GM18520 (cell line): ENCODE measurements around the gene MEIS2.

Experiments used
- ATAC-seq: cut with Tn5 transposase; IDR thresholded peaks from one replicate; pipeline ENCODE4 v1.9.1; 2021; ENCODE audit not compliant: unreplicated experiment

MEIS2 gene

GRCh38 chr15:36881516-36881915, 218.8 kb downstream of the MEIS2 start:
- ATAC-seq: no peak

- no peak for ATAC-seq
Observed at GRCh38 chr15:36880913-36881460, 219.4 kb downstream of the MEIS2 start.

- no peak for ATAC-seq
Observed at GRCh38 chr15:36880224-36880912, 220.0 kb downstream of the MEIS2 start.

- no peak for ATAC-seq
Observed at GRCh38 chr15:36879568-36880222, 220.7 kb downstream of the MEIS2 start.

GRCh38 chr15:36878684-36879262, 221.6 kb downstream of the MEIS2 start:
- no peak for ATAC-seq

GRCh38 chr15:36877796-36878683, 222.3 kb downstream of the MEIS2 start:
- ATAC-seq: no peak

GRCh38 chr15:36877294-36877693, 223.1 kb downstream of the MEIS2 start:
- no peak for ATAC-seq

GRCh38 chr15:36875740-36876334, 224.5 kb downstream of the MEIS2 start:
- ATAC-seq: no peak

GRCh38 chr15:36874930-36875329, 225.4 kb downstream of the MEIS2 start:
- no peak for ATAC-seq

GRCh38 chr15:36867436-36867835, 232.9 kb downstream of the MEIS2 start:
- ATAC-seq: no peak

GRCh38 chr15:36866896-36867295, 233.5 kb downstream of the MEIS2 start:
- no peak for ATAC-seq

GRCh38 chr15:36863570-36863969, 236.8 kb downstream of the MEIS2 start:
- ATAC-seq: no peak

GRCh38 chr15:36860792-36861191, 239.6 kb downstream of the MEIS2 start:
- ATAC-seq: no peak

- ATAC-seq: no peak
Observed at GRCh38 chr15:36858423-36858822, 241.9 kb downstream of the MEIS2 start.

- no peak for ATAC-seq
Observed at GRCh38 chr15:36856339-36856973, 243.9 kb downstream of the MEIS2 start.

- ATAC-seq: no peak
Observed at GRCh38 chr15:36850864-36851263, 249.5 kb downstream of the MEIS2 start.

- no peak for ATAC-seq
Observed at GRCh38 chr15:36845270-36845669, 255.1 kb downstream of the MEIS2 start.

GRCh38 chr15:36844534-36844998, 255.8 kb downstream of the MEIS2 start:
- no peak for ATAC-seq

- ATAC-seq: no peak
Observed at GRCh38 chr15:36843822-36844221, 256.5 kb downstream of the MEIS2 start.

- ATAC-seq: no peak
Observed at GRCh38 chr15:36841193-36841592, 259.2 kb downstream of the MEIS2 start.
